Astrocyte of the spinal cord (primary cell): Measurements from ENCODE around the gene IFNA2.
"Not testable (repeated sequence)": the region's sequence is repeated elsewhere in the genome, so short reads cannot be mapped to it uniquely, and the experiment has no call there.

ENCODE experiments used
- DNase-seq: peaks from one replicate; pipeline ENCODE4 v3.0.0; 2011; ENCODE audit warnings: low read depth, low spot score
- H3K4me3 ChIP-seq: 2 replicates; pipeline ENCODE4 v1.5.1; 2011; ENCODE audit warnings: low read depth, mild to moderate bottlenecking, low read length, moderate library complexity
- in situ Hi-C: cut with HindIII; loops from 2 replicates; pipeline ENCODE4 v1.10.0; 2017; ENCODE audit warnings: low sequenced_read_pairs
- TF ChIP-seq, protein P1 (sequence below): IDR thresholded peaks from 2 replicates; pipeline ENCODE4 v1.5.1; 2012; ENCODE audit warnings: low read depth, mild to moderate bottlenecking, low read length, inconsistent platforms

Gene IFNA2

DNA sequence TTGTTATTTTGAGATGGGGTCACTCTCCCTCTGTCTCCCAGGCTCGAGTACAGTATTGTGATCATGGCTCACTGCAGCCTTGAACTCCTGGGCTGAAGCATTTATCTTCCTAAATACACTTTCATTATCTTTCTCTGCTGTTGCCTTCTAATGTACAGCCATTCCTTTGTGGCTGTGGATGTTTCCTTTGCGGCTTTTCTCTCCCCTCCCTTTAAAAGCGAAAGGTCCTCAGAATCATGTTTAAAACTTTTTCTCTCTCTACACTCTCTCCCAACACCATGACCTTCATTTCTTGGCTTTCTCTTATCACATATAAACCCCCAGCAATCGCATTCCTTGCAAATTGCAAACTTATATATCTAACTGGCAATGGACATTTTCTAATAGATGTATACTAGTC, 1.6 kb downstream of the IFNA2 start:
- in situ Hi-C loops = no loop called here
- DNase-seq = no peak
- TF ChIP-seq, protein P1, sequence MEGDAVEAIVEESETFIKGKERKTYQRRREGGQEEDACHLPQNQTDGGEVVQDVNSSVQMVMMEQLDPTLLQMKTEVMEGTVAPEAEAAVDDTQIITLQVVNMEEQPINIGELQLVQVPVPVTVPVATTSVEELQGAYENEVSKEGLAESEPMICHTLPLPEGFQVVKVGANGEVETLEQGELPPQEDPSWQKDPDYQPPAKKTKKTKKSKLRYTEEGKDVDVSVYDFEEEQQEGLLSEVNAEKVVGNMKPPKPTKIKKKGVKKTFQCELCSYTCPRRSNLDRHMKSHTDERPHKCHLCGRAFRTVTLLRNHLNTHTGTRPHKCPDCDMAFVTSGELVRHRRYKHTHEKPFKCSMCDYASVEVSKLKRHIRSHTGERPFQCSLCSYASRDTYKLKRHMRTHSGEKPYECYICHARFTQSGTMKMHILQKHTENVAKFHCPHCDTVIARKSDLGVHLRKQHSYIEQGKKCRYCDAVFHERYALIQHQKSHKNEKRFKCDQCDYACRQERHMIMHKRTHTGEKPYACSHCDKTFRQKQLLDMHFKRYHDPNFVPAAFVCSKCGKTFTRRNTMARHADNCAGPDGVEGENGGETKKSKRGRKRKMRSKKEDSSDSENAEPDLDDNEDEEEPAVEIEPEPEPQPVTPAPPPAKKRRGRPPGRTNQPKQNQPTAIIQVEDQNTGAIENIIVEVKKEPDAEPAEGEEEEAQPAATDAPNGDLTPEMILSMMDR = no peak
- no peak overlapping the region for H3K4me3 ChIP-seq

DNA sequence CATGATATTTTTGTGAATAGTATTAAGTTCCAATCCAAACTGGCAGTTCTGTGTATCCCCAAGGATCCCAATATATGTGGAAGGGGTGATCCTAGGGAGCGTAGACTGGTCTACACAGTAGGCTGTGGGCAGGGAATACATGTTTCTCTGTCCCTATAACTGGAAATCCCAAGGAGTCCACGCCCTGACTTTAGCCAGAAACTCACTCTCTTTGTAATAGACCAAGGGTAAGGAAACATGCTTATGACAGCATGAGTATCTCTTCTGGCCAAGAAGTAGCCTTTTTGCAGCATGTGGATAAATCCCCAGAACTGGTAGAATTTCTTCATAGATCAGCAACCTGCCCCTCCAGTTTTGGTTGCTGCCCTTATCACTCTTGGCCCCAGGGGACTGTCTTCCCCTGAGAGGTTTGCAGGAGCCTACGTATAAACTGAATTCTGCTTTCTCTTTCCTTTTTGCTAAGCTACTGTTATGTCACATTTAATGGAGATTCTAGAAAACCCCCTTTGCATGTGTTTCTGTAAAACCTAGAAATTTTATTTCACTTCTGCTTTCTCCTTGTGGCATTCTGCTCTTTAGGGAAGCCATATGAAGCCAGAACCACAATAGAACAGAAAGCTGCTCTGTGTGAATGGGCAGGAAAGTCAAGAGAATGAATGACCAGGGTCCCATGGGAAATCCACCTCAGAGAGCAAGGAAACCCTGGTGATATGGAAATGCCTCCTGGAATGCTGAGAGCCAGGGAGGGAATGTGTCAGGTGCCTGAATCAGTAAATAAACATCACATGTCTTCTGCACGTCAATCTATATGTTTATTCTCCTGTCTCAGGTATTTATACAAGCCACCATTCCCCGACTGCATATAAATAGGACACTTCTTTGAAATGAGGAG, 3.5 kb downstream of the IFNA2 start:
- in situ Hi-C loops = no loop called here
- TF ChIP-seq, protein P1 = no peak
- H3K4me3 ChIP-seq = no peak overlapping the region
- DNase-seq = no peak

- DNase-seq, H3K4me3 ChIP-seq, in situ Hi-C loops: not testable (repeated sequence)
Measured at GRCh38 chr9:21371467-21371866, 13.7 kb downstream of the IFNA2 start.

DNA sequence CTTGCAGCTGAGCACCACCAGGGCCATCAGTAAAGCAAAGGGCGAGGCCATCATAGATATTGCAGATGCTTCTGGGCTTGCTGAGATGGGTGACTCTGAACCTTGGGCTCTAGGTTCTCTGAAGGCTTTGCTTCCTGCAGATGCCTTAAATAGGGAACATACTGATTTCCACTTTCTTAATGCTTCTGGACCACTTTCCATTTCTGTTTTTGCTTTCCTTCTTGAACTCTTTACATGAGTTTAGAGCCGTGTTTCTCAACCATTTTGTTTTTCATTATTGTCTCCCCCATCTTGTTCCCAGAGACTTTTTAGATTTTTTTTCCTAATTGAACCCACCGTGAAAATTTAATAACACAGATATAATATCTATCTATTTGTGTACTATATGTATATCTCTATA, 17.2 kb downstream of the IFNA2 start, which contains the start of gene IFNA13:
Gene IFNA13 (minus strand): TSS at position 101 of the 400 bp plus-strand sequence. CDS start 47 bp downstream, at position 54.
- DNase-seq = no peak
- TF ChIP-seq, protein P1 = no peak
- in situ Hi-C loops = no loop called here
- H3K4me3 ChIP-seq = no peak within 1 kb of the TSS

GRCh38 chr9:21367169-21367568, 18.0 kb downstream of the IFNA2 start:
- in situ Hi-C loops, DNase-seq, H3K4me3 ChIP-seq: not testable (repeated sequence)

DNA sequence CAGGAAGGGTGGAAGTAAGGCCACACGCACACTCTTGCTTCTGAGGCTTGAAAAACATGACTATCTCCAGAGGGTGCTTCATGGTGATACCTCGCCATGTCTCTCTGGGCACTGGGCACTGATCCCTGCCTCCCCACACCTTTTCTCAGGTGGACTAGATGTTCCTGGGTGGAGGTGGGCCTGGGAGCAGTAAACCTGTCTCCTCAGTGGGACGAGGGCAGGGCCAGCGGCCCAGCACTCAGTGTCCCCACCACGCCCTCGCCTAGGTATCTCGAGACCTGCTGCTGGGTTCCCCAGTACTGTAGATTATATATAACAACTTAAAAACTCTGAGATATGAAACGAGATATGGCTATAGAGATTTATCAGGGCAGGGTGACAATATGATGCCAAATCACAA, 22.9 kb downstream of the IFNA2 start:
- DNase-seq = no peak
- in situ Hi-C loops = no loop called here
- TF ChIP-seq, protein P1 = no peak
- no peak overlapping the region for H3K4me3 ChIP-seq

- DNase-seq = peak; percentile 4
- TF ChIP-seq, protein P1 = no peak
- in situ Hi-C loops = no loop called here
- no peak overlapping the region for H3K4me3 ChIP-seq
Measured at GRCh38 chr9:21357479-21358460, 27.4 kb downstream of the IFNA2 start.
